Panc1 (cell line): ENCODE measurements around the gene BATF2.

Experiments used
- CTCF ChIP-seq: fragments of 450-650 bp; IDR thresholded peaks from 2 replicates; pipeline ENCODE4 v1.5.1; 2017; ENCODE audit warnings: mild to moderate bottlenecking
- POLR2AphosphoS5 ChIP-seq: IDR thresholded peaks from 2 replicates; pipeline ENCODE4 v1.6.1; 2012; ENCODE audit warnings: mild to moderate bottlenecking, low read depth, low read length, moderate library complexity
- REST ChIP-seq, 2 experiments: IDR thresholded peaks; 2 replicates each; pipeline ENCODE4 v1.6.1; 2011 to 2012; ENCODE audit warnings: low read depth in 2 of 2, control low read depth in 1 of 2, low read length in 1 of 2, mild to moderate bottlenecking in 1 of 2, moderate library complexity in 1 of 2; ENCODE audit not compliant: insufficient read depth in 1 of 2
- SIN3A ChIP-seq: IDR thresholded peaks from 2 replicates; pipeline ENCODE4 v1.6.1; 2012; ENCODE audit warnings: low read depth, mild to moderate bottlenecking, low read length, moderate library complexity, borderline replicate concordance; ENCODE audit not compliant: insufficient read depth
- TCF7L2 ChIP-seq: IDR thresholded peaks from 2 replicates; pipeline ENCODE4 v1.6.1; 2011; ENCODE audit warnings: mild to moderate bottlenecking, low read depth, low read length, inconsistent platforms

GRCh38 chr11:64967375-64967774, 29.4 kb downstream of the BATF2 start:
- TF ChIP-seq REST (IDR thresholded peaks at IDR 0.05; ENCODE audit: insufficient read depth in 1 of 2, low read depth in 2 of 2, low read length in 1 of 2) = no peak
- TF ChIP-seq CTCF = no peak
- TF ChIP-seq POLR2AphosphoS5 = no peak
- no peak for TF ChIP-seq TCF7L2
- no peak for TF ChIP-seq SIN3A
